Peyer's patch (tissue), 4 donors: ENCODE data around the gene AK5.

Experiments used
- CTCF ChIP-seq, 6 experiments: fragments of 450-650 bp in 4 of 6; fragments of 200-600 bp in 2 of 6; sonication (generic) in 1 of 6; IDR thresholded peaks; one replicate each; pipeline ENCODE4 v1.5.1; 2017 to 2019; ENCODE audit warnings: antibody characterized with exemption in 6 of 6, mild to moderate bottlenecking in 3 of 6, moderate library complexity in 1 of 6
- POLR2A ChIP-seq, 2 donors: fragments of 450-650 bp; IDR thresholded peaks; one replicate each; pipeline ENCODE4 v1.5.1; 2017; ENCODE audit warnings: antibody characterized with exemption in 2 of 2, mild to moderate bottlenecking in 2 of 2, moderate library complexity in 2 of 2

DNA sequence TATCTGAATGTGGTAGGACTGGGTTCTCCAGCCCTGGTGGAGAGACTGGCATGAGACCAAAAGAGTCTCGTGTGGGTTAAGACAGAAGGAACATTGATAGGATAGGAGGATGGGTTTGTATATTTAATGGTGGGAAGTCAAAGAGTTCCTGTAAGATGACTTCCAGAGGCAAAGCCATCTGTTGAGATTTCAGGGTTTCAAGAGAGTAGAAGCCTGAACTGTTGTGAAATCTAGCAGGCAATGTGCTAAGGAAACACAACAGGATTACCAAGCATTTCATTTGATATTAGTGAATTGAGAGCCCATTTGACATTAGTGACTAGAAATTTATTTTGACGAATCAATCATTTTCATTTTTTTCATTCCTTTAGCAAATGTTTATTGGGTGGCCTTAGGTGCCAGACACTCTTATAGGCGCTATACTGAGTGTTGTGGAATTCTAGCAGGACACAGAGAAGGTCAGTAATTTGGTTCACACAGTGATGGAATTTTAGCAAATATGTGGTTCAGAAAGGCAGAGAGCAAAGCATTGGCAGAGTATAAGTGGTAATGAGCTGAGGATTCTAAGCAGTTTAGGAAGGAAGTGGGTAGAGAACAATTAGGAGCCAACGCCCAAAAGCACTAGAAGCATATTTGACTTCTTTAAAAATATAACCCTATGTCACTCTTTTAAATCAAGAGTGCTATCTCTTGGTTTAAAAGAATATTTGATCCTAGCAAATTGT lies 149.3 kb downstream of the AK5 start:
- TF ChIP-seq CTCF (IDR thresholded peaks at IDR 0.05) (no peak), POLR2A (IDR thresholded peaks at IDR 0.05) (no peak)
